Measurements from ENCODE around the gene CRACR2B. TPM values are rescaled to one million over a fixed set of nuclear protein-coding genes. Genes with fewer than 3 reads are reported as not detected.

The CRACR2B gene
- 10 to 100 TPM; 13.3 to 22.4 (median 17.7) TPM for total RNA-seq
- 10 to 100 TPM in 1 of 2 donors, 1 to 10 TPM in 1; 8.8 to 43.5 TPM for polyA plus RNA-seq
- long read RNA-seq, donor 1, partial matches to known transcripts = 15 of 75 reads
- long read RNA-seq, donor 1, other reads (novel, unspliced or antisense) = 52 of 75 reads
- long read RNA-seq, donor 2, transcript CRACR2B-202 (9 exons, 1,578 nt) = major isoform, 10 of 126 reads
- long read RNA-seq, donor 2, partial matches to known transcripts = 16 of 126 reads
- long read RNA-seq, donor 2, other reads (novel, unspliced or antisense) = 99 of 126 reads
- long read RNA-seq, donor 3, partial matches to known transcripts = 6 of 33 reads
- long read RNA-seq, donor 3, other reads (novel, unspliced or antisense) = 24 of 33 reads

DNA sequence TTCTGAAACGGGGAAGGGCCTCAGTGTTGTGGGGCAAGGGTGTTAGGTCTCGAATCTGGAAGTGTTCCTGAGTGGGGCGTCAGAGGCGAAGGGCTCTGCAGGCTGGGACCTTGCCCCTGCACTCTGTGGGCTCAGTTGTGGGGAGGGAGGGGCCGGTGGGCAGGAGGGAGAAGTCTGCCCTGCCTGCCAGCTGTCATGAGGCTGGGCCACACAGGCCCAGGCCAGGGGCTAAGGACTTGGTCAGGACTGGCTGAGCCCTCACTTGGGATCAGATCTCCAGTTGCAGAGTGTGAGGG, at the start of gene CRACR2B:
CRACR2B (plus strand) TSS at position 23 of the 296 bp plus-strand sequence. CDS start 689 bp downstream, outside the sequence.
- DNase-seq (no peak), ATAC-seq (no peak)
- Histone ChIP-seq H3K36me3 (peaks cover 0 to 29% (median 24%) of the 10 kb centered on the region in 9 donors), H3K4me3 (peak within 1 kb of the TSS; percentile 39 to 69 (median 60)), H3K27me3 (peaks cover 0 to 39% (median 0%) of the 10 kb centered on the region in 9 donors), H3K9me3 (no peaks in the 10 kb centered on the region), H3K4me1 (peaks cover 0 to 78% (median 61%) of the 10 kb centered on the region in 12 donors), H3K27ac (peak within 1 kb of the TSS; percentile 71 to 91 (median 83))
- intact Hi-C loops (cut with DNase I) = no loop called here
- TF ChIP-seq POLR2A (IDR thresholded peaks at IDR 0.05) = no peak
- TF ChIP-seq, protein P1, sequence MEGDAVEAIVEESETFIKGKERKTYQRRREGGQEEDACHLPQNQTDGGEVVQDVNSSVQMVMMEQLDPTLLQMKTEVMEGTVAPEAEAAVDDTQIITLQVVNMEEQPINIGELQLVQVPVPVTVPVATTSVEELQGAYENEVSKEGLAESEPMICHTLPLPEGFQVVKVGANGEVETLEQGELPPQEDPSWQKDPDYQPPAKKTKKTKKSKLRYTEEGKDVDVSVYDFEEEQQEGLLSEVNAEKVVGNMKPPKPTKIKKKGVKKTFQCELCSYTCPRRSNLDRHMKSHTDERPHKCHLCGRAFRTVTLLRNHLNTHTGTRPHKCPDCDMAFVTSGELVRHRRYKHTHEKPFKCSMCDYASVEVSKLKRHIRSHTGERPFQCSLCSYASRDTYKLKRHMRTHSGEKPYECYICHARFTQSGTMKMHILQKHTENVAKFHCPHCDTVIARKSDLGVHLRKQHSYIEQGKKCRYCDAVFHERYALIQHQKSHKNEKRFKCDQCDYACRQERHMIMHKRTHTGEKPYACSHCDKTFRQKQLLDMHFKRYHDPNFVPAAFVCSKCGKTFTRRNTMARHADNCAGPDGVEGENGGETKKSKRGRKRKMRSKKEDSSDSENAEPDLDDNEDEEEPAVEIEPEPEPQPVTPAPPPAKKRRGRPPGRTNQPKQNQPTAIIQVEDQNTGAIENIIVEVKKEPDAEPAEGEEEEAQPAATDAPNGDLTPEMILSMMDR (IDR thresholded peaks at IDR 0.05) = no peak
- 46 to 57% (median 50%) methylated on average over 5 of the region's 5 CpGs for WGBS, 4 donors

DNA sequence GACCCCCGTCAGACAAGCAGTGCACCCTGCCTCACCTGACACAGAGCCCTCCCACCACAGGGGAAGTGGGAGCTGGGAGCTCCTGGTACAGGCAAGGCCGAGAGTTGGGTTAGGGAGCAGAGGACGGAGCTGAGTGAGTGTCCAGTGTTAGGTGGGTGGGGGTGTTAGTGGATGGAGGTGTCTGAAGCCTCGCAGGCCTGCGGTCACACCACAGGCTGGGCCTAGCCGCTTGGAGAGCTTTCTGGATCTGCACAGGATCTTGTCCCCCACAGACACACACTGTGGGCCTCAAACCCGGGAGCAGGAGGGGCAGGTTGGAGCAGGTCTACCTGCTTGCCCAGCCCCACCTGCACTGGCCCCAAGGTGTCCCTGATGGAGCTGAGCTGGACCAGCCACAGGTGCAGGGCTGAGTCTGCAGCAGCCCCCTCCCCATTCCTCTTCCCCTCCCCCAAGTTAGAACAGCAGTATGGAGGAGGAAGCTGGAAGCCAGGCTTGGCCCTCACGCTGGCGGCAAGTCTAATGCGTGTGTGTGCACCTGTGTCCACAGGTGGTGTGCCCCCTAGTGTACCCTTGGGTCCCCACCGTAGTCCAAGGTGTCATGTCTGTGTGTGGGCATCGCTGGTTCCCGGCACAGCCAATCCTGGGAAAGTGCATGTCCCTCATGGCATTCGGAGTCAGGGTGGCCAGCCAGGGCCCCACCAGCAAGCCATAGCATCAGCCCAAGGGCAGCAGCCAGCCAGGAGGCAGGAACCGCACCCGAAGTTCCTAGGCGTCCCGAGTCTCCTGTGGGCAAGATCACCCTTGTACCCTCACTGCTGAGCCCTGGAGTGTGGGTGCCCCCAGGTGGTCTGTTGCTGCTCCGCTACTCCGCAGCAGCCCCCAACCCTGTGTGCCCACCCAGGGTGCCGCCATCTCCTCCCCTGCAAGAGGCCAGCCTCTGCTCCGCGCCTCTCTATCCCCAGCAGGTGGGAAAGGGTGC, 48.5 kb upstream of the CRACR2B start:
- TF ChIP-seq, protein P1 (IDR thresholded peaks at IDR 0.05) = no peak
- TF ChIP-seq POLR2A (IDR thresholded peaks at IDR 0.05) = no peak
- H3K4me1 ChIP-seq = peaks cover 0 to 43% (median 33%) of the 10 kb centered on the region in 12 donors
- DNase-seq (peak in 4 of 5 donors; percentile 16 to 59 (median 22)), ATAC-seq (no peak)
- H3K27ac ChIP-seq = no peak overlapping the region
- H3K27me3 ChIP-seq = no peaks in the 10 kb centered on the region
- WGBS, 4 donors = 91 to 97% (median 93%) methylated on average over 17 to 23 of the region's 23 CpGs
- H3K4me3 ChIP-seq = no peak overlapping the region
- H3K36me3 ChIP-seq = peaks cover 0 to 6% (median 0%) of the 10 kb centered on the region in 9 donors
- intact Hi-C loops (cut with DNase I) = no loop called here
- H3K9me3 ChIP-seq = no peaks in the 10 kb centered on the region

DNA sequence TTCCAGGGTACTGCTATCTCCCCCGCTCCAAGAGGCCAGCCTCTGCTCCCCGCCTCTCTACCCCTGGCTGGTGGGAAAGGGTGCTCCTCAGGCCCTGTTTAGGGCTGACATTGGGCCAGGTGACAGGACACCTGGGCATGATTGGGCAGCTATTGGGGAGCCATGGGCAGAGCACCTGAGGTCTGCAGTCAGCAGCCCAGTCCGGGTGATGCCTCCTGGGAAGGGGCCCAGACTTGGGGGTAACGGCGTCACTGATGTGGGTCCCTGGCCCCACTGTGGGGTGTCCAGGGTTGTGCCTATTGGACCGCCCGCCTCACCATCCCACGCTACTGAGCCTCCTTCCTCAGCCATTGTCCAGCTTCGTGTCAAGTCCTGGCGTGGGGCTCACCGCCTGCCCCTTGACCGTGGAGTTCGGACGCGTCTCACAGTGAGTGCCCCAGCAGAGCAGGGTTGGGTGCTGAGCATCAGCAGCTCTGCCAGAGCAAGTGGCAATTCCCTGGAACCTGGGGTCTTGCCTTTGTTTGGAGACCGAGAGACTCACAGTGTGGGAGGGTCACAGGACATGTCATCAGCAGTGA, 47.7 kb upstream of the CRACR2B start:
- intact Hi-C loops (cut with DNase I) = no loop called here
- H3K36me3 ChIP-seq = peaks cover 0 to 3% (median 0%) of the 10 kb centered on the region in 9 donors
- no peak overlapping the region for H3K27ac ChIP-seq
- no peaks in the 10 kb centered on the region for H3K9me3 ChIP-seq
- DNase-seq (peak in 1 of 5 donors; percentile 22), ATAC-seq (no peak)
- H3K27me3 ChIP-seq = no peaks in the 10 kb centered on the region
- 94 to 95% (median 94%) methylated on average over 7 to 16 of the region's 16 CpGs for WGBS, 4 donors
- TF ChIP-seq, protein P1 (IDR thresholded peaks at IDR 0.05) = no peak
- TF ChIP-seq POLR2A (IDR thresholded peaks at IDR 0.05) = no peak
- peaks cover 0 to 42% (median 31%) of the 10 kb centered on the region in 12 donors for H3K4me1 ChIP-seq
- no peak overlapping the region for H3K4me3 ChIP-seq

Measured in heart left ventricle (tissue), 16 donors.